HepG2 (cell line): Measurements from ENCODE around the gene LMOD3. TPM values are rescaled to one million over a fixed set of nuclear protein-coding genes. Genes with fewer than 3 reads are reported as not detected.

Experiments
- ATAC-seq: fragments of 200-7000 bp; cut with Tn5 transposase; 3 replicates; pipeline ENCODE4 v1.9.1; 2020; ENCODE audit warnings: mild to moderate bottlenecking, moderate library complexity
- BruUV-seq: library from RNA; stranded (reverse); fragments of 400-500 nt; replicated peaks from 2 replicates; lab custom pipeline; 2021; lab: Mats Ljungman, UMichigan
- CTCF ChIA-PET: fragments of 300-600 bp; formaldehyde crosslinking; extraction: SDS; loops from one replicate; lab custom pipeline; 2021; ENCODE audit warnings: low total read pairs, inconsistent platforms, low intra/inter-chr PET ratio; lab: Yijun Ruan, JAX
- POLR2A ChIA-PET: fragments of 350-600 bp; sonication (Branson Sonifier 250); formaldehyde crosslinking; loops from one replicate; lab custom pipeline; 2020; ENCODE audit warnings: antibody characterized with exemption, inconsistent platforms; lab: Yijun Ruan, JAX
- DNase-seq: peaks from one replicate; pipeline ENCODE4 v3.0.0-alpha.2; 2015; ENCODE audit warnings: low spot score
- FAIRE-seq: peaks from 3 replicates; lab custom pipeline; 2011; peaks lifted over from hg19 to GRCh38; lab: Jason Lieb, UNC
- H2AFZ ChIP-seq: one replicate; pipeline ENCODE4 v1.6.1; 2011; ENCODE audit warnings: low read length, inconsistent platforms
- H3K27ac ChIP-seq: fragments of 300-600 bp; 3 replicates; pipeline ENCODE4 v1.8.0; 2011; ENCODE audit warnings: mixed run types, mild to moderate bottlenecking, mixed read lengths, low read length, inconsistent platforms; ENCODE audit not compliant: insufficient read depth; ENCODE audit errors: extremely low read length
- H3K27me3 ChIP-seq, 2 experiments: fragments of 200-600 bp in 1 of 2; 2 replicates in 1 of 2; 3 replicates in 1 of 2; pipeline versions ENCODE4 v1.6.0 to v1.8.0; 2011; ENCODE audit warnings: low read length in 2 of 2, mild to moderate bottlenecking in 2 of 2, moderate library complexity in 2 of 2, inconsistent platforms in 1 of 2; ENCODE audit not compliant: insufficient read depth in 2 of 2, control insufficient read depth in 1 of 2
- H3K36me3 ChIP-seq, 2 experiments: fragments of 200-600 bp in 1 of 2; replicated peaks in 1 of 2; 2 replicates in 1 of 2; 3 replicates in 1 of 2; pipeline versions ENCODE4 v1.5.1 to v1.8.0; 2011; ENCODE audit warnings: low read length in 2 of 2, inconsistent platforms in 1 of 2; ENCODE audit not compliant: insufficient read depth in 2 of 2, control insufficient read depth in 1 of 2
- H3K4me1 ChIP-seq: 2 replicates; pipeline ENCODE4 v1.5.1; 2012; ENCODE audit warnings: low read length, inconsistent platforms; ENCODE audit not compliant: insufficient read depth
- H3K4me2 ChIP-seq: 2 replicates; pipeline ENCODE4 v1.6.0; 2011; ENCODE audit warnings: low read depth, low read length, inconsistent platforms
- H3K4me3 ChIP-seq, 3 experiments: fragments of 200-600 bp in 1 of 3; sonication (generic), shearing (Covaris generic) in 1 of 3; replicated peaks in 1 of 3; 2 replicates each; pipeline ENCODE4 v1.5.1; 2011 to 2016; ENCODE audit warnings: low read length in 3 of 3, inconsistent platforms in 2 of 3, low read depth in 2 of 3, mild to moderate bottlenecking in 2 of 3, control low read depth in 1 of 3, mixed read lengths in 1 of 3; ENCODE audit not compliant: insufficient read depth in 1 of 3
- H3K79me2 ChIP-seq: one replicate; pipeline ENCODE4 v1.6.1; 2011; ENCODE audit warnings: low read length, inconsistent platforms; ENCODE audit not compliant: insufficient read depth
- H3K9ac ChIP-seq: 2 replicates; pipeline ENCODE4 v1.6.0; 2011; ENCODE audit warnings: mild to moderate bottlenecking, low read depth, low read length, inconsistent platforms; ENCODE audit not compliant: insufficient read depth
- H3K9me3 ChIP-seq: 2 replicates; pipeline ENCODE4 v1.5.1; 2012; ENCODE audit warnings: mild to moderate bottlenecking, low read length
- H4K20me1 ChIP-seq: 2 replicates; pipeline ENCODE4 v1.6.0; 2011; ENCODE audit warnings: inconsistent platforms, mild to moderate bottlenecking, low read length, moderate library complexity; ENCODE audit not compliant: insufficient read depth
- CREM ChIP-seq, 2 experiments: sonication (generic) in 1 of 2; formaldehyde crosslinking in 1 of 2; IDR thresholded peaks; 2 replicates each; pipeline versions ENCODE4 v1.4.0 to v1.6.1; 2016 to 2020; ENCODE audit warnings: antibody characterized with exemption in 1 of 2, mild to moderate bottlenecking in 1 of 2, missing genetic modification reagents in 1 of 2
- NR1H2 ChIP-seq: sonication (generic); formaldehyde crosslinking; IDR thresholded peaks from 2 replicates; pipeline ENCODE4 v1.8.1; 2022; ENCODE audit warnings: low read depth, missing genetic modification reagents, borderline replicate concordance
- SAP130 ChIP-seq: IDR thresholded peaks from 2 replicates; pipeline ENCODE4 v1.6.1; 2016; ENCODE audit warnings: low read depth
- TFDP1 ChIP-seq: IDR thresholded peaks from 2 replicates; pipeline ENCODE4 v1.6.1; 2016; ENCODE audit warnings: missing compliant biosample characterization, missing genetic modification reagents, borderline replicate concordance
- ZNF180 ChIP-seq: sonication (generic); formaldehyde crosslinking; IDR thresholded peaks from 2 replicates; pipeline ENCODE4 v1.4.0; 2020; ENCODE audit warnings: low read depth, missing genetic modification reagents, borderline replicate concordance
- ZNF691 ChIP-seq: sonication (generic); formaldehyde crosslinking; IDR thresholded peaks from 2 replicates; pipeline ENCODE4 v1.4.0; 2020; ENCODE audit warnings: missing genetic modification reagents, low read depth, mild to moderate bottlenecking, borderline replicate concordance
- WGBS: methylation state at CpG from one replicate; pipeline ENCODE4 v1.1.6; 2017; ENCODE audit warnings: low lambda C conversion rate; 5-methylcytosine and 5-hydroxymethylcytosine counted together
- in situ Hi-C: cut with HindIII; loops from 2 replicates; pipeline ENCODE4 v1.10.0; 2017; ENCODE audit warnings: low pct_unique_long_range_greater_than_20kb; ENCODE audit not compliant: extremely low pct_ligation_motif_present
- intact Hi-C: fragments of 100-400 bp; cut with micrococcal nuclease; formaldehyde crosslinking; loops from one replicate; pipeline ENCODE4 v1.10.0; 2022; ENCODE audit not compliant: unreplicated experiment
- polyA plus RNA-seq, 8 experiments: library from polyadenylated mRNA; depleted of rRNA in 3 of 8; stranded (reverse) in 7 of 8; unstranded in 1 of 8; fragments of >200 nt; fragmentation: Illumina TruSeq in 4 of 8; extraction: Trizol in 4 of 8; gene quantifications; 2 replicates each; pipeline versions ENCODE4 v1.2.1 to v1.2.3, GENCODE V29; 2011 to 2016; ENCODE audit warnings: low read depth in 4 of 8, missing spikeins in 1 of 8, mixed read lengths in 1 of 8; ENCODE audit not compliant: insufficient read depth in 1 of 8
- total RNA-seq, 5 experiments: library from RNA; depleted of rRNA; stranded (reverse); fragments of >200 nt; fragmentation: Illumina TruSeq; extraction: Trizol; gene quantifications; 2 replicates each; pipeline ENCODE4 v1.2.3, GENCODE V29; 2016; ENCODE audit warnings: low read depth in 1 of 5
- TF ChIP-seq, protein P1 (sequence below): IDR thresholded peaks from 2 replicates; pipeline ENCODE4 v1.4.0; 2020; ENCODE audit warnings: mild to moderate bottlenecking, missing genetic modification reagents
- TF ChIP-seq, protein P2 (sequence below): sonication (generic); formaldehyde crosslinking; IDR thresholded peaks from 2 replicates; pipeline ENCODE4 v1.4.0; 2020; ENCODE audit warnings: mild to moderate bottlenecking, missing genetic modification reagents

LMOD3 gene
- total and polyA plus RNA-seq, 2 of the 13 experiments (the other 11 are each of a cell fraction or from before 2014, with no cell fraction given) = not detected

- Histone ChIP-seq H3K27me3 (no peaks in the 10 kb centered on the region; a peak in 1 of 5 replicates), H3K9me3 (no peaks in the 10 kb centered on the region), H3K79me2 (no peaks in the 10 kb centered on the region), H3K4me3 (no peak overlapping the region), H3K4me1 (no peaks in the 10 kb centered on the region), H2AFZ (no peak overlapping the region), H3K4me2 (no peak overlapping the region), H3K9ac (no peak overlapping the region), H3K27ac (no peak overlapping the region), H4K20me1 (no peaks in the 10 kb centered on the region), H3K36me3 (peaks cover 1 to 9% of the 10 kb centered on the region in 2 experiments; a peak in 1 of 5 replicates)
- ChIA-PET CTCF (no interaction called here), POLR2A (no interaction called here)
- intact Hi-C loops (no loop called here), in situ Hi-C loops (loop anchor here (25.0 kb wide), 1 partner anchor 240 kb away; no protein-coding TSS in a partner anchor)
- BruUV-seq = no TSS peak
- no peak for DNase-seq
- TF ChIP-seq ZNF691 = no peak
- TF ChIP-seq, protein P1, sequence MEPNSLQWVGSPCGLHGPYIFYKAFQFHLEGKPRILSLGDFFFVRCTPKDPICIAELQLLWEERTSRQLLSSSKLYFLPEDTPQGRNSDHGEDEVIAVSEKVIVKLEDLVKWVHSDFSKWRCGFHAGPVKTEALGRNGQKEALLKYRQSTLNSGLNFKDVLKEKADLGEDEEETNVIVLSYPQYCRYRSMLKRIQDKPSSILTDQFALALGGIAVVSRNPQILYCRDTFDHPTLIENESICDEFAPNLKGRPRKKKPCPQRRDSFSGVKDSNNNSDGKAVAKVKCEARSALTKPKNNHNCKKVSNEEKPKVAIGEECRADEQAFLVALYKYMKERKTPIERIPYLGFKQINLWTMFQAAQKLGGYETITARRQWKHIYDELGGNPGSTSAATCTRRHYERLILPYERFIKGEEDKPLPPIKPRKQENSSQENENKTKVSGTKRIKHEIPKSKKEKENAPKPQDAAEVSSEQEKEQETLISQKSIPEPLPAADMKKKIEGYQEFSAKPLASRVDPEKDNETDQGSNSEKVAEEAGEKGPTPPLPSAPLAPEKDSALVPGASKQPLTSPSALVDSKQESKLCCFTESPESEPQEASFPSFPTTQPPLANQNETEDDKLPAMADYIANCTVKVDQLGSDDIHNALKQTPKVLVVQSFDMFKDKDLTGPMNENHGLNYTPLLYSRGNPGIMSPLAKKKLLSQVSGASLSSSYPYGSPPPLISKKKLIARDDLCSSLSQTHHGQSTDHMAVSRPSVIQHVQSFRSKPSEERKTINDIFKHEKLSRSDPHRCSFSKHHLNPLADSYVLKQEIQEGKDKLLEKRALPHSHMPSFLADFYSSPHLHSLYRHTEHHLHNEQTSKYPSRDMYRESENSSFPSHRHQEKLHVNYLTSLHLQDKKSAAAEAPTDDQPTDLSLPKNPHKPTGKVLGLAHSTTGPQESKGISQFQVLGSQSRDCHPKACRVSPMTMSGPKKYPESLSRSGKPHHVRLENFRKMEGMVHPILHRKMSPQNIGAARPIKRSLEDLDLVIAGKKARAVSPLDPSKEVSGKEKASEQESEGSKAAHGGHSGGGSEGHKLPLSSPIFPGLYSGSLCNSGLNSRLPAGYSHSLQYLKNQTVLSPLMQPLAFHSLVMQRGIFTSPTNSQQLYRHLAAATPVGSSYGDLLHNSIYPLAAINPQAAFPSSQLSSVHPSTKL = no peak
- no peak for TF ChIP-seq CREM (IDR thresholded peaks at IDR 0.05)
- TF ChIP-seq CREM (CRISPR knock-in tag; IDR thresholded peaks at IDR 0.05) = no peak
- TF ChIP-seq, protein P2, sequence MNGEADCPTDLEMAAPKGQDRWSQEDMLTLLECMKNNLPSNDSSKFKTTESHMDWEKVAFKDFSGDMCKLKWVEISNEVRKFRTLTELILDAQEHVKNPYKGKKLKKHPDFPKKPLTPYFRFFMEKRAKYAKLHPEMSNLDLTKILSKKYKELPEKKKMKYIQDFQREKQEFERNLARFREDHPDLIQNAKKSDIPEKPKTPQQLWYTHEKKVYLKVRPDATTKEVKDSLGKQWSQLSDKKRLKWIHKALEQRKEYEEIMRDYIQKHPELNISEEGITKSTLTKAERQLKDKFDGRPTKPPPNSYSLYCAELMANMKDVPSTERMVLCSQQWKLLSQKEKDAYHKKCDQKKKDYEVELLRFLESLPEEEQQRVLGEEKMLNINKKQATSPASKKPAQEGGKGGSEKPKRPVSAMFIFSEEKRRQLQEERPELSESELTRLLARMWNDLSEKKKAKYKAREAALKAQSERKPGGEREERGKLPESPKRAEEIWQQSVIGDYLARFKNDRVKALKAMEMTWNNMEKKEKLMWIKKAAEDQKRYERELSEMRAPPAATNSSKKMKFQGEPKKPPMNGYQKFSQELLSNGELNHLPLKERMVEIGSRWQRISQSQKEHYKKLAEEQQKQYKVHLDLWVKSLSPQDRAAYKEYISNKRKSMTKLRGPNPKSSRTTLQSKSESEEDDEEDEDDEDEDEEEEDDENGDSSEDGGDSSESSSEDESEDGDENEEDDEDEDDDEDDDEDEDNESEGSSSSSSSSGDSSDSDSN (CRISPR knock-in tag) = no peak
- TF ChIP-seq SAP130 (CRISPR knock-in tag) = no peak
- TF ChIP-seq ZNF180 (CRISPR knock-in tag) = no peak
- TF ChIP-seq NR1H2 (CRISPR knock-in tag) = no peak
- TF ChIP-seq TFDP1 (CRISPR knock-in tag) = no peak
- no peak for ATAC-seq
- WGBS = 98% methylated on average over 1 of the region's 1 CpG
- FAIRE-seq = no peak
Observed at GRCh38 chr3:69172058-69172457, 49.7 kb upstream of the LMOD3 start.
